ENCODE data around the gene NEURL1B. TPM values are rescaled to one million over a fixed set of nuclear protein-coding genes. Genes with fewer than 3 reads are reported as not detected.

The NEURL1B gene
- polyA plus RNA-seq, 1 donor (not counting 4 experiments of a cell fraction or from before 2014, with no cell fraction given) = 0.43 TPM

DNA sequence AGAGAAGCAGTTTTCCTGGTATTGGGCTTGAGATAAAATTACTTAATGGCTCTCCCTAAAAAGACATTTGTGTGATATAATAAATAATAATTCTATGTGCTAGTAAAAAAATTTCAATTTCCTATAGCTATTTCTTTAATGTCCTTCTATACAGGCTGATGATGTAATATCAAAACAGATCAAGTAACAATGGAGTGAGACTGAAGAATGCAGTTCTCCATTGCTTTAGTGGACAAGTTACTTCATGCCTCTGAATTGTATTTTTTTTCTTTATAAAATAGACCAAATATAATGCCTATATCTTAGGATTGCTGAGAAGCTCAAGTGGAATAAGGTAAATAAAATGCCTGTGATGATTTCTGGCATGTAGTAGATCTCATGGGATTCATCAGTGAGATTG, 35.6 kb upstream of the NEURL1B start:
- H3K9ac ChIP-seq (ENCODE audit: control insufficient read depth, extremely low read depth, insufficient read depth, low read length) = no peak overlapping the region
- no peak overlapping the region for H2AFZ ChIP-seq (ENCODE audit: control insufficient read depth, low read length)
- dilution Hi-C loops (cut with MboI; ENCODE audit: extremely low pct_ligation_motif_present, low sequenced_read_pairs) = no loop called here
- no peak overlapping the region for H3K4me2 ChIP-seq (ENCODE audit: control insufficient read depth, extremely low read depth, insufficient read depth, low read depth, low read length)
- TF ChIP-seq EZH2 (IDR thresholded peaks at IDR 0.05; ENCODE audit: low read length) = no peak
- TF ChIP-seq, protein P1, sequence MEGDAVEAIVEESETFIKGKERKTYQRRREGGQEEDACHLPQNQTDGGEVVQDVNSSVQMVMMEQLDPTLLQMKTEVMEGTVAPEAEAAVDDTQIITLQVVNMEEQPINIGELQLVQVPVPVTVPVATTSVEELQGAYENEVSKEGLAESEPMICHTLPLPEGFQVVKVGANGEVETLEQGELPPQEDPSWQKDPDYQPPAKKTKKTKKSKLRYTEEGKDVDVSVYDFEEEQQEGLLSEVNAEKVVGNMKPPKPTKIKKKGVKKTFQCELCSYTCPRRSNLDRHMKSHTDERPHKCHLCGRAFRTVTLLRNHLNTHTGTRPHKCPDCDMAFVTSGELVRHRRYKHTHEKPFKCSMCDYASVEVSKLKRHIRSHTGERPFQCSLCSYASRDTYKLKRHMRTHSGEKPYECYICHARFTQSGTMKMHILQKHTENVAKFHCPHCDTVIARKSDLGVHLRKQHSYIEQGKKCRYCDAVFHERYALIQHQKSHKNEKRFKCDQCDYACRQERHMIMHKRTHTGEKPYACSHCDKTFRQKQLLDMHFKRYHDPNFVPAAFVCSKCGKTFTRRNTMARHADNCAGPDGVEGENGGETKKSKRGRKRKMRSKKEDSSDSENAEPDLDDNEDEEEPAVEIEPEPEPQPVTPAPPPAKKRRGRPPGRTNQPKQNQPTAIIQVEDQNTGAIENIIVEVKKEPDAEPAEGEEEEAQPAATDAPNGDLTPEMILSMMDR (optimal IDR thresholded peaks at IDR 0.05 in 1 of 3, IDR thresholded peaks at IDR 0.05 in 1 of 3, conservative IDR thresholded peaks at IDR 0.05 in 1 of 3; ENCODE audit: extremely low read depth in 1 of 3, insufficient read depth in 2 of 3, low read length in 3 of 3) = no peak
- DNase-seq (ENCODE audit: low read depth, low spot score) = no peak
- H3K27ac ChIP-seq (ENCODE audit: control insufficient read depth, insufficient read depth, low read length) = no peak overlapping the region
- H3K9me3 ChIP-seq (ENCODE audit: control insufficient read depth, low read depth, low read length) = no peaks in the 10 kb centered on the region
- H3K36me3 ChIP-seq (ENCODE audit: control insufficient read depth in 2 of 2, extremely low read depth in 1 of 2, insufficient read depth in 2 of 2, low read length in 2 of 2) = no peaks in the 10 kb centered on the region
- FAIRE-seq = no peak
- H3K4me3 ChIP-seq (ENCODE audit: control insufficient read depth in 2 of 3, extremely low read depth in 1 of 3, insufficient read depth in 2 of 3, low read depth in 1 of 3, low read length in 3 of 3) = no peak overlapping the region
- H4K20me1 ChIP-seq (ENCODE audit: control insufficient read depth, extremely low read depth, insufficient read depth, low read length) = no peaks in the 10 kb centered on the region
- H3K27me3 ChIP-seq (ENCODE audit: control insufficient read depth, extremely low read depth, insufficient read depth, low read length) = no peaks in the 10 kb centered on the region
- no peaks in the 10 kb centered on the region for H3K79me2 ChIP-seq (ENCODE audit: control insufficient read depth, insufficient read depth, low read length)
- H3K4me1 ChIP-seq (ENCODE audit: control insufficient read depth, extremely low read depth, insufficient read depth, low read length) = no peaks in the 10 kb centered on the region
- no peaks in the 10 kb centered on the region for H3K9me1 ChIP-seq (ENCODE audit: control insufficient read depth, extremely low read depth, insufficient read depth, low read length)

DNA sequence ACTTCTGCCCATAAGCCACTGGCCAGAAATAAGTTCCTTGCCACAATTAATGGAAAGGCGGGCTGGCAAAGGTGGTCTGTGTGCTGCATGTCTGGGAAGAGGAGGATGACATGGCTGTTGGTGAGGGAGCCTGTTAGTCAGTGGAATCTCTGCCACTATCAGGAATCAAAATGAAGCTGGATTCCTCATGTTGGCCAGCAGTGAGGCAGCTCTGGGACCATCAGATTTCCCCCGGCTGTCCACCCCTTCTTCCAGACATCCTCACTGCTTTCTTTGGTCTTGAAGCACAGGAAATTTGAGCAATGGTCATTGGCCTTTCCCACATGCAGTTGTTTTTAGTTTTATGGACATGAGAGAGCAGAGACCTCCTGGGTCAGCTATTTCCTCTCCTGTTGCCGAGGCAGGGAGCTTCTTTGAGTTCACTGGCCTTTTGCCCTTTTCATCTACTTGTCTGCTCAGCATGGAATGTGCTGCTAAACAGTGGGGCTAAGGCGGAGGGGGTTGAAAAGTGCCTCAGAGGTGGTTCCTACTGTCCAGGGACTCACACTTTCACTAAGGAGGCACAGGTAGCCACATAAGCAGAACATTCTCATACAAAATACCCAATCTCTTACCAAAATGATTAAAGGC, 34.8 kb upstream of the NEURL1B start:
- Histone ChIP-seq H4K20me1 (ENCODE audit: control insufficient read depth, extremely low read depth, insufficient read depth, low read length) (no peaks in the 10 kb centered on the region), H3K79me2 (ENCODE audit: control insufficient read depth, insufficient read depth, low read length) (no peaks in the 10 kb centered on the region), H3K9me3 (ENCODE audit: control insufficient read depth, low read depth, low read length) (no peaks in the 10 kb centered on the region), H3K4me1 (ENCODE audit: control insufficient read depth, extremely low read depth, insufficient read depth, low read length) (no peaks in the 10 kb centered on the region), H3K9me1 (ENCODE audit: control insufficient read depth, extremely low read depth, insufficient read depth, low read length) (no peaks in the 10 kb centered on the region), H3K27ac (ENCODE audit: control insufficient read depth, insufficient read depth, low read length) (no peak overlapping the region), H3K4me2 (ENCODE audit: control insufficient read depth, extremely low read depth, insufficient read depth, low read depth, low read length) (no peak overlapping the region), H2AFZ (ENCODE audit: control insufficient read depth, low read length) (no peak overlapping the region), H3K27me3 (ENCODE audit: control insufficient read depth, extremely low read depth, insufficient read depth, low read length) (no peaks in the 10 kb centered on the region), H3K36me3 (ENCODE audit: control insufficient read depth in 2 of 2, extremely low read depth in 1 of 2, insufficient read depth in 2 of 2, low read length in 2 of 2) (no peaks in the 10 kb centered on the region), H3K9ac (ENCODE audit: control insufficient read depth, extremely low read depth, insufficient read depth, low read length) (no peak overlapping the region), H3K4me3 (ENCODE audit: control insufficient read depth in 2 of 3, extremely low read depth in 1 of 3, insufficient read depth in 2 of 3, low read depth in 1 of 3, low read length in 3 of 3) (no peak overlapping the region)
- DNase-seq (ENCODE audit: low read depth, low spot score) (no peak), FAIRE-seq (no peak)
- TF ChIP-seq, protein P1 (optimal IDR thresholded peaks at IDR 0.05 in 1 of 3, IDR thresholded peaks at IDR 0.05 in 1 of 3, conservative IDR thresholded peaks at IDR 0.05 in 1 of 3; ENCODE audit: extremely low read depth in 1 of 3, insufficient read depth in 2 of 3, low read length in 3 of 3) = no peak
- no peak for TF ChIP-seq EZH2 (IDR thresholded peaks at IDR 0.05; ENCODE audit: low read length)
- dilution Hi-C loops (cut with MboI; ENCODE audit: extremely low pct_ligation_motif_present, low sequenced_read_pairs) = no loop called here

All from keratinocyte (primary cell).